AG09319 (cell line): Measurements from ENCODE around the gene FAM120B.

Experiments used
- DNase-seq: peaks from one replicate; pipeline ENCODE4 v3.0.0-alpha.2; 2010; ENCODE audit warnings: low read depth; ENCODE audit errors: extremely low read depth
- TF ChIP-seq, protein P1 (sequence below): IDR thresholded peaks from 2 replicates; pipeline ENCODE4 v1.5.1; 2011; ENCODE audit warnings: low read depth, mild to moderate bottlenecking, inconsistent platforms, low read length, moderate library complexity

FAM120B gene

DNA sequence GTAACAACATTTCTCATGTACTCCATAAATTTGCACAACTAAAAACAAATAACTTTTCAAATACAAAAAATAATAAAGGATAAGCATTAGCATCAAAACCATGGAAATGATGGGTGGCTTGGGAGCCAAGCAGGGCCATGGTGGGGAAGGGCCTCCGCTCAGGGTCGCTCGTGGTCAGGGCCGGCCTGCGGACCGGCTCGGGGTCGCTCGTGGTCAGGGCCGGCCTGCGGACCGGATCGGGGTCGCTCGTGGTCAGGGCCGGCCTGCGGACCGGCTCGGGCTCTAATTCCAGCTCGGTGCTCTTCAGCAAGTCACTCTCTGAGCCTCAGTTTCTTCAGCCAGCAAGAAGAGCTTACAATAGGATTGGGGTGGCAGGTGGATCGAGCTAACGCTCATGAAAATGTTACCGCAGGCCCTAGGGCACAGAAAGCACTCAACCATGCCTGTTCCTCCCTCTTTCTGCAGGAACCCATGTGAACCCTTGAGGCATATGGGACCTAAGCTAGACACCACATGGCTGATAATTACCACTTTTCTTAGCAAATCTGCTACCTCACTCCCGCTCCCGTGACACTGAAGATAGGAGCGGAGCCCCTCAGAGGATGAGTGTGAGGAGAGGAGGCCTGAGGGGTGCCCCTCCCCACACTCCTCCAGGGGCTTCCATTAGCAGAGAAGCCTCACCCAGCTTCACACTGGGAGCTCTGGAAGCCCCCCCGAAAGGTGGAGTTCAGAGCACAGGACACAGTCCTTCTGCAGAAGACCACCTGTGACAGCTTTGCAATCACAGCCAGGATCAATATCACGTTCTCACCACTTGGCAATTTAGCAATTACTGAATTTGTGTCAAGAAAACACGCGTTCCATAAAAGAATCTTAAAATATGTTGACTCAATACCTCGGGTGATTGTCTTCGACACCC, 143.5 kb downstream of the FAM120B start:
- DNase-seq = no peak

GRCh38 chr6:170450916-170451761, 144.6 kb downstream of the FAM120B start:
- DNase-seq = no peak
- TF ChIP-seq, protein P1, sequence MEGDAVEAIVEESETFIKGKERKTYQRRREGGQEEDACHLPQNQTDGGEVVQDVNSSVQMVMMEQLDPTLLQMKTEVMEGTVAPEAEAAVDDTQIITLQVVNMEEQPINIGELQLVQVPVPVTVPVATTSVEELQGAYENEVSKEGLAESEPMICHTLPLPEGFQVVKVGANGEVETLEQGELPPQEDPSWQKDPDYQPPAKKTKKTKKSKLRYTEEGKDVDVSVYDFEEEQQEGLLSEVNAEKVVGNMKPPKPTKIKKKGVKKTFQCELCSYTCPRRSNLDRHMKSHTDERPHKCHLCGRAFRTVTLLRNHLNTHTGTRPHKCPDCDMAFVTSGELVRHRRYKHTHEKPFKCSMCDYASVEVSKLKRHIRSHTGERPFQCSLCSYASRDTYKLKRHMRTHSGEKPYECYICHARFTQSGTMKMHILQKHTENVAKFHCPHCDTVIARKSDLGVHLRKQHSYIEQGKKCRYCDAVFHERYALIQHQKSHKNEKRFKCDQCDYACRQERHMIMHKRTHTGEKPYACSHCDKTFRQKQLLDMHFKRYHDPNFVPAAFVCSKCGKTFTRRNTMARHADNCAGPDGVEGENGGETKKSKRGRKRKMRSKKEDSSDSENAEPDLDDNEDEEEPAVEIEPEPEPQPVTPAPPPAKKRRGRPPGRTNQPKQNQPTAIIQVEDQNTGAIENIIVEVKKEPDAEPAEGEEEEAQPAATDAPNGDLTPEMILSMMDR = no peak

More for the DNA sequence above, 143.5 kb downstream of the FAM120B start:
- TF ChIP-seq, protein P1 = no peak

- DNase-seq = no peak
- TF ChIP-seq, protein P1 = no peak
Measured at GRCh38 chr6:170451762-170452651, 145.4 kb downstream of the FAM120B start.

DNA sequence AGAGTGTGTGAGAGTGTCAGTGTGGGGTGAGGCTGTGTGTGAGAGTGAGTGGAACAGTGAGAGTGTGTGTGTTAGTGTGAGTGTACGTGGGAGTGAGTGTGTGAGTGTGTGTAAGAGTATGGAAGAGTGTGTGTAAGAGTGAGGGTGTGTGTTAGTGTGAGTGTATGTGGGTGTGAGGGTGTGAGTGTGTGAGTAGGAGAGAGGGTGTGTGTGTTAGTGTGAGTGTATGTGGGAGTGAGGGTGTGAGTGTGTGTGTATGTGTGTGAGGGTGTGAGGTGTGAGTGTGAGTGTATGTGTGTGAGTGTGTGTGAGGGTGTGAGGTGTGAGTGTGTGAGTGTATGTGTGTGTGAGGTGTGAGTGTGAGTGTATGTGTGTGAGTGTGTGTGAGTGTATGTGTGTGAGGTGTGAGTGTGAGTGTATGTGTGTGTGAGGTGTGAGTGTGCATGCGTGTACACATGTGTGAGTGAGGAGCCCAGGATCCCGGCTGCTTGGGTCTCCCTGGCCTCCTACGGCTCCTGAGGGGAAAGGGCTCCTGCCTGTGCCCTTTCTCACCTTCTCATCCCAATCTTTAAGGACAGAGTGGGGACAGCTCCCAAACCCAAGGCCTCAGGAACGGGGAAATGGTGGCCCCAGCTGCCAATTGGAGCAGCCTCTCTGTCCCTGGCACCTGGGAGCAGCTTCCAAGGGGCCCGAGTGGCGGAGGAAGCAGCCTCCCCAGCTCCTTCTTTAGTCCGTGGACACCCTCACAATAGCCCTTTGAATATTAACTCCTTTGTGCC, 146.4 kb downstream of the FAM120B start:
- TF ChIP-seq, protein P1 = no peak
- DNase-seq = no peak

- DNase-seq = no peak
- TF ChIP-seq, protein P1 = no peak
Measured at GRCh38 chr6:170453586-170454511, 147.3 kb downstream of the FAM120B start.
